K562 (cell line): Measurements from ENCODE around the gene LCA5L. TPM values are rescaled to one million over a fixed set of nuclear protein-coding genes. Genes with fewer than 3 reads are reported as not detected.

Experiments
- ATAC-seq: fragments of 200-7000 bp; cut with Tn5 transposase; 3 replicates; pipeline ENCODE4 v1.9.1; 2020; ENCODE audit warnings: moderate library complexity
- BruUV-seq: library from RNA; stranded (reverse); fragments of 400-500 nt; replicated peaks from 2 replicates; lab custom pipeline; 2021; lab: Mats Ljungman, UMichigan
- CTCF ChIA-PET: fragments of 300-600 bp; formaldehyde crosslinking; extraction: SDS; loops from one replicate; lab custom pipeline; 2021; ENCODE audit warnings: low intra/inter-chr PET ratio; lab: Yijun Ruan, JAX
- POLR2A ChIA-PET: fragments of 300-600, 350-650 bp; sonication (Branson Sonifier 250); formaldehyde crosslinking; extraction: SDS; loops from one replicate; lab custom pipeline; 2021; ENCODE audit warnings: antibody characterized with exemption, inconsistent platforms; lab: Yijun Ruan, JAX
- DNase-seq, 4 experiments: peaks; one replicate each; pipeline versions ENCODE4 v3.0.0 to v3.0.0-alpha.2; 2011 to 2018; ENCODE audit warnings: low spot score in 3 of 4, mixed read lengths in 3 of 4; ENCODE audit errors: extremely low read depth in 1 of 4
- FAIRE-seq: peaks from 2 replicates; lab custom pipeline; 2011; peaks lifted over from hg19 to GRCh38; lab: Jason Lieb, UNC
- H2AFZ ChIP-seq: 2 replicates; pipeline ENCODE4 v1.6.0; 2011; ENCODE audit warnings: low read depth, low read length, control low read depth, inconsistent platforms
- H3K27ac ChIP-seq: fragments of 200-600 bp; 3 replicates; pipeline ENCODE4 v1.8.0; 2011; ENCODE audit warnings: low read depth, mild to moderate bottlenecking, control low read depth, inconsistent platforms, low read length, moderate library complexity, mixed read lengths; ENCODE audit errors: extremely low read depth
- H3K27me3 ChIP-seq, 2 experiments: fragments of 300-600 bp in 1 of 2; 2 replicates in 1 of 2; 3 replicates in 1 of 2; pipeline versions ENCODE4 v1.6.0 to v1.8.0; 2011; ENCODE audit warnings: inconsistent platforms in 2 of 2, low read length in 2 of 2, mild to moderate bottlenecking in 1 of 2, mixed read lengths in 1 of 2, moderate library complexity in 1 of 2; ENCODE audit not compliant: control insufficient read depth in 2 of 2, insufficient read depth in 2 of 2
- H3K36me3 ChIP-seq: fragments of 300-600 bp; 3 replicates; pipeline ENCODE4 v1.8.0; 2011; ENCODE audit warnings: mild to moderate bottlenecking, low read length, inconsistent platforms; ENCODE audit not compliant: control insufficient read depth, insufficient read depth
- H3K4me1 ChIP-seq, 2 experiments: fragments of 200-600 bp in 1 of 2; replicated peaks in 1 of 2; 2 replicates in 1 of 2; 3 replicates in 1 of 2; pipeline versions ENCODE4 v1.5.1 to v1.8.0; 2011; ENCODE audit warnings: inconsistent platforms in 2 of 2, low read length in 2 of 2, mild to moderate bottlenecking in 1 of 2, mixed read lengths in 1 of 2, moderate library complexity in 1 of 2; ENCODE audit not compliant: control insufficient read depth in 2 of 2, insufficient read depth in 2 of 2
- H3K4me2 ChIP-seq: 2 replicates; pipeline ENCODE4 v1.6.1; 2011; ENCODE audit warnings: low read length, control low read depth, inconsistent platforms, mixed read lengths; ENCODE audit not compliant: insufficient read depth
- H3K4me3 ChIP-seq: fragments of 200-600 bp; sonication (generic), shearing (Covaris generic); 2 replicates; pipeline ENCODE4 v1.5.1; 2016; ENCODE audit warnings: control low read depth, inconsistent platforms
- H3K79me2 ChIP-seq: fragments of 200-600 bp; 3 replicates; pipeline ENCODE4 v1.8.0; 2011; ENCODE audit warnings: low read length, inconsistent platforms; ENCODE audit not compliant: control insufficient read depth, insufficient read depth
- H3K9ac ChIP-seq, 2 experiments: 2 replicates each; pipeline versions ENCODE4 v1.6.0 to v1.6.1; 2011; ENCODE audit warnings: low read depth in 2 of 2, low read length in 2 of 2, control low read depth in 1 of 2, inconsistent platforms in 1 of 2, mild to moderate bottlenecking in 1 of 2, mixed read lengths in 1 of 2; ENCODE audit not compliant: insufficient read depth in 1 of 2
- H3K9me1 ChIP-seq: one replicate; pipeline ENCODE4 v1.6.0; 2011; ENCODE audit warnings: inconsistent platforms, mild to moderate bottlenecking, low read length, moderate library complexity; ENCODE audit not compliant: control insufficient read depth, insufficient read depth
- H3K9me3 ChIP-seq: replicated peaks from 2 replicates; pipeline ENCODE4 v1.5.1; 2011; ENCODE audit warnings: low read depth, low read length, inconsistent platforms; ENCODE audit not compliant: control insufficient read depth, insufficient read depth
- H4K20me1 ChIP-seq: replicated peaks from 2 replicates; pipeline ENCODE4 v1.6.1; 2011; ENCODE audit warnings: low read length, inconsistent platforms, mixed read lengths; ENCODE audit not compliant: control insufficient read depth, insufficient read depth
- ARNT ChIP-seq, 2 experiments: fragments of 450-650 bp; IDR thresholded peaks; 2 replicates each; pipeline ENCODE4 v1.6.1; 2016; ENCODE audit warnings: mild to moderate bottlenecking in 1 of 2
- E4F1 ChIP-seq: fragments of 250-450 bp; sonication (Bioruptor Pico); IDR thresholded peaks from 2 replicates; pipeline ENCODE4 v1.5.0; 2021; ENCODE audit warnings: mild to moderate bottlenecking, borderline replicate concordance
- HES1 ChIP-seq: fragments of 450-650 bp; IDR thresholded peaks from 2 replicates; pipeline ENCODE4 v1.6.1; 2016; ENCODE audit warnings: low read depth, mild to moderate bottlenecking, moderate library complexity
- SIN3B ChIP-seq: fragments of 450-650 bp; IDR thresholded peaks from 2 replicates; pipeline ENCODE4 v1.6.1; 2017; ENCODE audit warnings: low read depth, mild to moderate bottlenecking, moderate library complexity
- SUPT5H ChIP-seq: fragments of 450-650 bp; IDR thresholded peaks from 2 replicates; pipeline ENCODE4 v1.6.1; 2016
- TFAP4 ChIP-seq: sonication (generic); formaldehyde crosslinking; IDR thresholded peaks from 2 replicates; pipeline ENCODE4 v1.8.0; 2022; ENCODE audit warnings: missing genetic modification reagents, mild to moderate bottlenecking, moderate library complexity, borderline replicate concordance
- ZBTB9 ChIP-seq: fragments of 450-650 bp; formaldehyde crosslinking; IDR thresholded peaks from 2 replicates; pipeline ENCODE4 v1.4.0; 2020; ENCODE audit warnings: mild to moderate bottlenecking, moderate library complexity
- ZNF512 ChIP-seq: IDR thresholded peaks from 2 replicates; pipeline ENCODE4 v1.6.1; 2016; ENCODE audit warnings: missing genetic modification characterization, missing compliant biosample characterization
- ZNF79 ChIP-seq: fragments of 250-450 bp; sonication (Bioruptor Pico); IDR thresholded peaks from 2 replicates; pipeline ENCODE4 v1.4.0; 2020; ENCODE audit warnings: low read depth, mild to moderate bottlenecking, moderate library complexity
- WGBS: fragments of 100-300 bp; shearing (Covaris generic); methylation state at CpG from one replicate; pipeline ENCODE4 v1.1.6; 2016; ENCODE audit warnings: low coverage, mixed read lengths; ENCODE audit not compliant: insufficient coverage; ENCODE audit errors: missing lambda C conversion rate; 5-methylcytosine and 5-hydroxymethylcytosine counted together
- in situ Hi-C: fragments of 300-500 bp; cut with MboI; formaldehyde crosslinking; loops from 4 replicates; pipeline ENCODE4 v1.15.0; 2018; ENCODE audit warnings: inconsistent platforms, mixed read lengths
- intact Hi-C: fragments of 100-400 bp; cut with micrococcal nuclease; formaldehyde crosslinking; loops from 2 replicates; pipeline ENCODE4 v1.14.2; 2022
- polyA plus RNA-seq, 8 experiments: library from polyadenylated mRNA; depleted of rRNA in 4 of 8; stranded (reverse) in 5 of 8; unstranded in 3 of 8; fragments of >200 nt; fragmentation: Nextera tagmentation in 2 of 8; fragmentation: Illumina TruSeq in 1 of 8; extraction: Ambion mirVana in 2 of 8; extraction: Trizol in 1 of 8; gene quantifications; 2 replicates each; pipeline versions ENCODE4 v1.2.1 to v1.2.3, GENCODE V29; 2011 to 2014; ENCODE audit warnings: inconsistent platforms in 1 of 8, missing spikeins in 1 of 8
- total RNA-seq, 7 experiments: library from RNA; depleted of rRNA in 6 of 7; stranded (reverse); fragments of >200 nt in 6 of 7; fragmentation: Illumina TruSeq in 2 of 7; extraction: Trizol in 2 of 7; gene quantifications; 2 replicates each; pipeline versions ENCODE4 v1.2.1 to v1.2.3, GENCODE V29; 2011 to 2021; ENCODE audit warnings: low replicate concordance in 1 of 7

Gene LCA5L
- total and polyA plus RNA-seq, 9 of the 15 experiments (the other 6 are each of a cell fraction or from before 2014, with no cell fraction given), result 1.8 to 4.9 (median 3.8) TPM

- no peaks in the 10 kb centered on the region for H4K20me1 ChIP-seq
- H2AFZ ChIP-seq, result peak overlapping the region; percentile 94
- DNase-seq, result peak in 3 of 4 experiments; percentile 30 to 42 (median 38)
- POLR2A ChIA-PET, result interaction anchor here (0.6 to 3.4 kb wide), 14 partner anchors 11 to 260 kb away, joined by 3 to 14 read pairs (median 4); a partner anchor contains a TSS
- CTCF ChIA-PET, result no interaction called here
- peak overlapping the region; percentile 87 to 93; a peak in 3 of 4 replicates for H3K9ac ChIP-seq
- H3K9me3 ChIP-seq, result no peaks in the 10 kb centered on the region
- H3K4me3 ChIP-seq, result peak overlapping the region; percentile 87
- no peak for TF ChIP-seq SUPT5H
- no peak for TF ChIP-seq ZBTB9 (CRISPR knock-in tag)
- TF ChIP-seq ZNF79, result no peak
- TF ChIP-seq HES1, result no peak
- TF ChIP-seq ARNT (IDR thresholded peaks at IDR 0.05), result no peak
- no peak for TF ChIP-seq TFAP4 (CRISPR knock-in tag)
- TF ChIP-seq SIN3B, result no peak
- no peak for TF ChIP-seq E4F1 (CRISPR knock-in tag)
- 0 out of 2 replicates have a peak, but pooled peaks have one; percentile 35 for TF ChIP-seq ZNF512 (tag)
- peak overlapping the region; percentile 95; the same call in 2 of the 3 replicates for H3K27ac ChIP-seq
- H3K79me2 ChIP-seq, result peaks cover 8% of the 10 kb centered on the region; the same call in 1 of the 3 replicates
- TSS peak; percentile 57 for BruUV-seq
- WGBS, result 21% methylated on average over 15 of the region's 15 CpGs
- in situ Hi-C loops (no loop called here), intact Hi-C loops (loop anchor here (5.0 kb wide), 3 partner anchors 72 to 273 kb away; partner anchors contain the start of gene PSMG1)
- H3K4me1 ChIP-seq, result peaks cover 20 to 21% of the 10 kb centered on the region in 2 experiments; a peak in 4 of 5 replicates
- peak overlapping the region; percentile 92 for H3K4me2 ChIP-seq
- H3K27me3 ChIP-seq, result no peaks in the 10 kb centered on the region
- H3K36me3 ChIP-seq, result no peaks in the 10 kb centered on the region
- ATAC-seq, result no peak
- no peak for FAIRE-seq
- no peaks in the 10 kb centered on the region for H3K9me1 ChIP-seq
Observed at GRCh38 chr21:39444421-39445180, 977 bp downstream of the LCA5L start.
